Fibroblast of the conjunctiva (primary cell): ENCODE measurements around the gene HOXB5.

ENCODE experiments used
- DNase-seq: peaks from one replicate; pipeline ENCODE4 v3.0.0-alpha.2; 2010; ENCODE audit warnings: low read depth

The HOXB5 gene

GRCh38 chr17:48615963-48616716 lies 22.6 kb upstream of the HOXB5 start:
- no peak for DNase-seq

GRCh38 chr17:48615047-48615962 lies 21.7 kb upstream of the HOXB5 start, which contains the start of gene HOXB8:
TSS of gene HOXB8 (minus strand) at chr17:48615292. CDS start at chr17:48614704, 588 bp downstream.
- no peak for DNase-seq

GRCh38 chr17:48613862-48614694 lies 20.5 kb upstream of the HOXB5 start:
- no peak for DNase-seq

- DNase-seq = no peak
Observed at GRCh38 chr17:48612854-48613691, 19.5 kb upstream of the HOXB5 start.

- no peak for DNase-seq
Observed at GRCh38 chr17:48612456-48612853, 18.9 kb upstream of the HOXB5 start.

- DNase-seq = no peak
Observed at GRCh38 chr17:48611681-48612455, 18.3 kb upstream of the HOXB5 start.

- no peak for DNase-seq
Observed at GRCh38 chr17:48611213-48611612, 17.6 kb upstream of the HOXB5 start.

GRCh38 chr17:48610282-48611211 lies 17.0 kb upstream of the HOXB5 start, which contains the start of gene HOXB7:
TSS of gene HOXB7 (minus strand) at chr17:48611017. CDS start at chr17:48610918, 99 bp downstream.
- DNase-seq = no peak

GRCh38 chr17:48609759-48610281 lies 16.2 kb upstream of the HOXB5 start:
- DNase-seq = no peak

- DNase-seq = no peak
Observed at GRCh38 chr17:48609033-48609432, 15.5 kb upstream of the HOXB5 start.

GRCh38 chr17:48608494-48608834 lies 14.9 kb upstream of the HOXB5 start:
- DNase-seq = no peak

GRCh38 chr17:48606892-48607614 lies 13.5 kb upstream of the HOXB5 start:
- DNase-seq = no peak

- DNase-seq = no peak
Observed at GRCh38 chr17:48605991-48606891, 12.7 kb upstream of the HOXB5 start.

- no peak for DNase-seq
Observed at GRCh38 chr17:48605409-48605919, 11.9 kb upstream of the HOXB5 start.

GRCh38 chr17:48604770-48605329 lies 11.3 kb upstream of the HOXB5 start, which contains the start of gene HOXB6:
TSS of gene HOXB6 (minus strand) at chr17:48604986. CDS start at chr17:48598150, 6,836 bp downstream.
- no peak for DNase-seq

- no peak for DNase-seq
Observed at GRCh38 chr17:48603959-48604769, 10.6 kb upstream of the HOXB5 start.
